Thymus (tissue), 14 donors: ENCODE measurements around the gene PLRG1. TPM values are rescaled to one million over a fixed set of nuclear protein-coding genes. Genes with fewer than 3 reads are reported as not detected.
"Not testable (repeated sequence)": the region's sequence is repeated elsewhere in the genome, so short reads cannot be mapped to it uniquely, and the experiment has no call there.

Experiments
- DNase-seq, 9 donors: peaks; one replicate each; pipeline ENCODE4 v3.0.0-alpha.2; 2013; ENCODE audit warnings: low spot score in 9 of 9, low read depth in 6 of 9, missing footprints in 1 of 9
- H3K27ac ChIP-seq, 2 donors: one replicate each; pipeline ENCODE4 v1.5.1; 2013; ENCODE audit warnings: control low read depth in 1 of 2, low read depth in 1 of 2, low read length in 1 of 2, mild to moderate bottlenecking in 1 of 2, moderate library complexity in 1 of 2
- H3K27me3 ChIP-seq, 2 donors: one replicate each; pipeline ENCODE4 v1.5.1; 2013; ENCODE audit warnings: low read length in 1 of 2; ENCODE audit not compliant: control insufficient read depth in 2 of 2, insufficient read depth in 1 of 2
- H3K36me3 ChIP-seq, 2 donors: one replicate each; pipeline ENCODE4 v1.5.1; 2013; ENCODE audit warnings: low read length in 1 of 2, mild to moderate bottlenecking in 1 of 2, moderate library complexity in 1 of 2; ENCODE audit not compliant: control insufficient read depth in 2 of 2, insufficient read depth in 2 of 2
- H3K4me1 ChIP-seq, 2 donors: one replicate each; pipeline ENCODE4 v1.5.1; 2013; ENCODE audit warnings: low read length in 2 of 2; ENCODE audit not compliant: control insufficient read depth in 2 of 2, insufficient read depth in 2 of 2
- H3K4me3 ChIP-seq, 2 donors: one replicate each; pipeline ENCODE4 v1.5.1; 2013; ENCODE audit warnings: low read length in 2 of 2, control low read depth in 1 of 2, mild to moderate bottlenecking in 1 of 2
- H3K9me3 ChIP-seq, 2 donors: one replicate each; pipeline ENCODE4 v1.5.1; 2013; ENCODE audit warnings: low read length in 1 of 2, mild to moderate bottlenecking in 1 of 2; ENCODE audit not compliant: control insufficient read depth in 2 of 2, insufficient read depth in 1 of 2
- WGBS: extraction: QIAGEN DNeasy Blood & Tissue Kit; methylation state at CpG from one replicate; pipeline ENCODE4 v1.1.7; 2013; 5-methylcytosine and 5-hydroxymethylcytosine counted together
- long read RNA-seq, 10 donors: transcript quantifications; one replicate each; lab custom pipeline, GENCODE V29; 2026
- polyA plus RNA-seq: library from polyadenylated mRNA; stranded (reverse); fragments of 200-250 nt; gene quantifications from one replicate; pipeline ENCODE4 v1.2.3, GENCODE V29; 2013
- total RNA-seq: library from RNA; stranded (reverse); fragments of 120-200 nt; gene quantifications from one replicate; pipeline ENCODE4 v1.2.4, GENCODE V29; 2013
- donor health status: healthy.

The PLRG1 gene
- 71.9 TPM for total RNA-seq
- 64.6 TPM for polyA plus RNA-seq
- long read RNA-seq, donor 1, partial matches to known transcripts, result 0 of 6 reads
- long read RNA-seq, donor 1, other reads (novel, unspliced or antisense), result 0 of 6 reads
- long read RNA-seq, donor 2, result 0 reads
- long read RNA-seq, donor 3, transcript PLRG1-212 (2 exons, 570 nt), result minor isoform, 5 of 46 reads
- long read RNA-seq, donor 3, transcript PLRG1-202 (15 exons, 3,351 nt), result major isoform, 19 of 46 reads
- long read RNA-seq, donor 3, partial matches to known transcripts, result 21 of 46 reads
- long read RNA-seq, donor 3, other reads (novel, unspliced or antisense), result 0 of 46 reads
- long read RNA-seq, donor 4, transcript PLRG1-202 (15 exons, 3,351 nt), result major isoform, 7 of 10 reads
- long read RNA-seq, donor 4, partial matches to known transcripts, result 0 of 10 reads
- long read RNA-seq, donor 4, other reads (novel, unspliced or antisense), result 0 of 10 reads
- long read RNA-seq, donor 5, transcript PLRG1-202 (15 exons, 3,351 nt), result major isoform, 24 of 44 reads
- long read RNA-seq, donor 5, transcript PLRG1-212 (2 exons, 570 nt), result minor isoform, 10 of 44 reads
- long read RNA-seq, donor 5, partial matches to known transcripts, result 9 of 44 reads
- long read RNA-seq, donor 5, other reads (novel, unspliced or antisense), result 0 of 44 reads
- long read RNA-seq, donor 6, transcript PLRG1-202 (15 exons, 3,351 nt), result major isoform, 13 of 24 reads
- long read RNA-seq, donor 6, partial matches to known transcripts, result 9 of 24 reads
- long read RNA-seq, donor 6, other reads (novel, unspliced or antisense), result 0 of 24 reads
- long read RNA-seq, donor 7, transcript PLRG1-202 (15 exons, 3,351 nt), result major isoform, 12 of 21 reads
- long read RNA-seq, donor 7, partial matches to known transcripts, result 7 of 21 reads
- long read RNA-seq, donor 7, other reads (novel, unspliced or antisense), result 0 of 21 reads
- long read RNA-seq, donor 8, partial matches to known transcripts, result 0 of 4 reads
- long read RNA-seq, donor 8, other reads (novel, unspliced or antisense), result 0 of 4 reads
- long read RNA-seq, donor 9, partial matches to known transcripts, result 0 of 7 reads
- long read RNA-seq, donor 9, other reads (novel, unspliced or antisense), result 0 of 7 reads
- long read RNA-seq, donor 10, transcript PLRG1-202 (15 exons, 3,351 nt), result major isoform, 12 of 17 reads
- long read RNA-seq, donor 10, partial matches to known transcripts, result 0 of 17 reads
- long read RNA-seq, donor 10, other reads (novel, unspliced or antisense), result 0 of 17 reads

- DNase-seq, result peak; percentile 91 to 99 (median 97)
- Histone ChIP-seq H3K36me3 (peaks cover 0 to 15% of the 10 kb centered on the region in 2 donors), H3K4me1 (peaks cover 8 to 12% of the 10 kb centered on the region in 2 donors), H3K27ac (peak within 1 kb of the TSS; percentile 56 to 59), H3K4me3 (peak within 1 kb of the TSS; percentile 58 to 65), H3K9me3 (no peaks in the 10 kb centered on the region), H3K27me3 (no peaks in the 10 kb centered on the region)
- 2% methylated on average over 51 of the region's 51 CpGs for WGBS
These were observed at the start of gene PLRG1 for GRCh38 chr4:154549894-154550790. Gene PLRG1 (minus strand): TSS chr4:154550400. CDS start chr4:154550308, 92 bp downstream.

GRCh38 chr4:154597798-154598774 lies 47.9 kb upstream of the PLRG1 start:
- Histone ChIP-seq H3K36me3 (no peaks in the 10 kb centered on the region), H3K4me1 (no peaks in the 10 kb centered on the region), H3K4me3 (no peak overlapping the region), H3K9me3 (no peaks in the 10 kb centered on the region), H3K27ac (no peak overlapping the region), H3K27me3 (no peaks in the 10 kb centered on the region)
- 94% methylated on average over 7 of the region's 7 CpGs for WGBS
- DNase-seq, result no peak

- not testable (repeated sequence) for DNase-seq, H3K27ac ChIP-seq, H3K36me3 ChIP-seq, H3K4me3 ChIP-seq, H3K4me1 ChIP-seq, H3K9me3 ChIP-seq, H3K27me3 ChIP-seq
- WGBS, result 96% methylated on average over 11 of the region's 11 CpGs
These were observed 47.1 kb upstream of the PLRG1 start for GRCh38 chr4:154597281-154597680.

GRCh38 chr4:154595807-154596206 lies 45.6 kb upstream of the PLRG1 start:
- no peak overlapping the region for H3K4me3 ChIP-seq
- H3K27me3 ChIP-seq, result no peaks in the 10 kb centered on the region
- no peak overlapping the region for H3K27ac ChIP-seq
- no peaks in the 10 kb centered on the region for H3K9me3 ChIP-seq
- no peaks in the 10 kb centered on the region for H3K4me1 ChIP-seq
- DNase-seq, result no peak
- H3K36me3 ChIP-seq, result no peaks in the 10 kb centered on the region

GRCh38 chr4:154594343-154594742 lies 44.1 kb upstream of the PLRG1 start:
- not testable (repeated sequence) for H3K4me1 ChIP-seq
- 95% methylated on average over 3 of the region's 3 CpGs for WGBS

GRCh38 chr4:154593868-154594267 lies 43.7 kb upstream of the PLRG1 start:
- no peaks in the 10 kb centered on the region for H3K4me1 ChIP-seq
- H3K36me3 ChIP-seq, result no peaks in the 10 kb centered on the region
- WGBS, result 98% methylated on average over 2 of the region's 2 CpGs
- H3K27me3 ChIP-seq, result peaks cover 0 to 3% of the 10 kb centered on the region in 2 donors
- H3K4me3 ChIP-seq, result no peak overlapping the region
- H3K27ac ChIP-seq, result no peak overlapping the region
- no peaks in the 10 kb centered on the region for H3K9me3 ChIP-seq
- DNase-seq, result no peak

More at GRCh38 chr4:154594343-154594742, 44.1 kb upstream of the PLRG1 start:
- H3K9me3 ChIP-seq, H3K36me3 ChIP-seq, DNase-seq, H3K27ac ChIP-seq, H3K27me3 ChIP-seq, H3K4me3 ChIP-seq: not testable (repeated sequence)

GRCh38 chr4:154591890-154592289 lies 41.7 kb upstream of the PLRG1 start:
- H3K36me3 ChIP-seq, result no peaks in the 10 kb centered on the region
- 94% methylated on average over 3 of the region's 3 CpGs for WGBS
- H3K9me3 ChIP-seq, result no peaks in the 10 kb centered on the region
- H3K4me1 ChIP-seq, result no peaks in the 10 kb centered on the region
- H3K27me3 ChIP-seq, result peaks cover 0 to 3% of the 10 kb centered on the region in 2 donors
- DNase-seq, result no peak
- no peak overlapping the region for H3K27ac ChIP-seq
- H3K4me3 ChIP-seq, result no peak overlapping the region
